ENCODE measurements around the gene FZR1.

FZR1 gene

DNA sequence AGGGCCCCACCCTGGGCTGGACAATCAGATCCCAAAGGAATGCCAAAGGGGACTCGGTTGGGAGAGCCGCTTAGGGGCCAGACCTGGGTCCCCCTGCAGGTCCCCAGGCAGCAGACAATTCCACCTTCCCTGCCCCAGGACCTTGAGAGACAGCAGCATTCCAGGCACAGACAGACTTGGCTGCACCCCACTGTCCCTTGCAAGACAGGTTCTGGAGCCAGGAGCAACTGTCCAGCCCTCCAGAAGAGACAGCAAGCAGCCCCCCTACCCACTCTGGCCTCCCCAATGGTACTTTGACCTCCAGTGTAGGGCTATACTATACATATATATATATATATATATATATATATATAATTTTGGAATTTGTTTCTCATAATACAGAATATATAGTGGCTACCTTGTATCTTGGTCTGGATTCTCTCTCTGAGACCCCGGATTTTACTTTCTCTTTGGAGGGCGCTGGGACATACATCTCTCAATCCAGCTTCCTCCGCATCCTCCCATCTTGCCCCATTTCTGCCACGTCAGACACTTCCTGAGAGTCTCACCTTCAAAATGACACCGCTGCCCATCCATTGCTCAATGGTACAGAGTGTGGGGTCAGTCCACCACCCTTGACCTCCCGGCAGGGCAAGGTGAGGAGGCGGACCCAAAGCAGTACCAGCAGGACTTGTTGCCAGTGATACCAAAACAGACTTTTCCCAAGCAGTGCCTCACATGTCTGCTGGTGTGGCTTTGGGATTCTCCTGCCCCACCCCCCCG, 38.5 kb upstream of the FZR1 start:
- H3K4me3 Mint-ChIP-seq, result no peak overlapping the region
- H3K36me3 Mint-ChIP-seq (ENCODE audit: low read depth), result peaks cover 5% of the 10 kb centered on the region
- no peaks in the 10 kb centered on the region for H3K4me1 Mint-ChIP-seq
- no peak overlapping the region for H3K27ac Mint-ChIP-seq
- H3K9me3 Mint-ChIP-seq, result no peaks in the 10 kb centered on the region
- peak; percentile 19 for DNase-seq
- ATAC-seq, result no peak
- no peaks in the 10 kb centered on the region for H3K27me3 Mint-ChIP-seq

DNA sequence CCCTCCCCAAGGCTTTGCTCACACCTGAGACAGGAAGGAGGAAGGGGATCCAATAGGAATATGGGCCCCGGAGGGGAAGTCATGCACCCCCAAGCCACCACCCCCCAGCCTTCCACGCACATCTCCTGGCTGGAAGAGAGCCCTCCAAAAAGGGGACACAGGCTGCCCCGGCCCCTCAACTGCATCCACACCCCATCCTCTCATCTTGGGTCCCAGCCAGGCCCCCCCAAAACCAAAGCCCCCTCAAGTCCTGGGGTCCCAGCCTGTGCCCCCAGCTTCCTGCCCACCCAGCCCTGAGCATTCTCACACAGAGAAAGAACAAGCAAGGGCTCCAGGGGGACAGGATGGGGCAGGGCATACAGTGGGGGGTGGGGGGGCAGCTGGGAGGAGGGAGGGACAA, 37.9 kb upstream of the FZR1 start:
- no peak overlapping the region for H3K27ac Mint-ChIP-seq
- H3K36me3 Mint-ChIP-seq (ENCODE audit: low read depth), result peaks cover 3% of the 10 kb centered on the region
- DNase-seq, result no peak
- no peak for ATAC-seq
- H3K27me3 Mint-ChIP-seq, result no peaks in the 10 kb centered on the region
- H3K9me3 Mint-ChIP-seq, result no peaks in the 10 kb centered on the region
- no peaks in the 10 kb centered on the region for H3K4me1 Mint-ChIP-seq
- H3K4me3 Mint-ChIP-seq, result no peak overlapping the region

DNA sequence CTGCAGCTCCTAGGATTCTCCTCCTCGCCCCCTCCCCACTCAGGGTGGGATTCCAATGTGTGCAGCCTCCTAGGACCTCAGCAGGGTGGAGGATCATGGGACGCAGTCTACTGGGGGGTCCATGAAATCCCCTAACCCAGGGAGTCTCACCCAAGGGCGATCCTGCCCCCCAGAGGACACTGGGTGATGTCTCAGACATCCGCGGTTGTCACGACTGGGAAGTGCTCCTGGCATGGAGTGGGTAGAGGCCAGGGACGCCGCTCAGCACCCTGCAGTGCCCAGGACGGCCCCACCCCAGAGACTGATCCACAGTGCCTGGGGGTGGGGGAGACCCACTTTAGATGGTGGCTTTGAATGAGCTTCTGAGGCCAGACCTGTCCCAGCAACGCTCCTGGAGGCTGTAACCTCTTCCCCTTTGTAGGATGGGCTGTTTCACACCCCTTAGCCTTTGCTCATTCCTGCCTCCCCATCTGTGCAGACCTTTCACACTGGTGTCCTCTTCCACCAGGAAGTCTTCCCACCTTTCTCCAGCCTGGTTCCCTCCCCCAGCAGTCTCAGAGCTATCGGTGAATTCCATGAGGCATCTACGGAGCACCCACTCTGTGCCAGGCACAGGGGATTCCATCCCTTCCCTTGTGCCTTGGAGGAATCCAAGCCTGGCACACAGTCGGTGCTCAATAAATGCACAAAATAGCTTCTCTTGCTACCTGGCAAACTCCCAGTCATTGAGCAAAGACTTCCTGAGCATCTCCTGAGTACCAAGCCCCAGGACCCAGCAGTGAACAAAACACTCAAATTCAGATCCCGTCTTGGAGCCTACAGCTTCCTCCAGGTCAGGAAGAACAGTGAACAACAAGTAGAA, 36.2 kb upstream of the FZR1 start:
- no peaks in the 10 kb centered on the region for H3K27me3 Mint-ChIP-seq
- no peaks in the 10 kb centered on the region for H3K4me1 Mint-ChIP-seq
- H3K36me3 Mint-ChIP-seq (ENCODE audit: low read depth), result peaks cover 3% of the 10 kb centered on the region
- no peak overlapping the region for H3K4me3 Mint-ChIP-seq
- H3K9me3 Mint-ChIP-seq, result no peaks in the 10 kb centered on the region
- no peak overlapping the region for H3K27ac Mint-ChIP-seq
- DNase-seq (no peak), ATAC-seq (no peak)

DNA sequence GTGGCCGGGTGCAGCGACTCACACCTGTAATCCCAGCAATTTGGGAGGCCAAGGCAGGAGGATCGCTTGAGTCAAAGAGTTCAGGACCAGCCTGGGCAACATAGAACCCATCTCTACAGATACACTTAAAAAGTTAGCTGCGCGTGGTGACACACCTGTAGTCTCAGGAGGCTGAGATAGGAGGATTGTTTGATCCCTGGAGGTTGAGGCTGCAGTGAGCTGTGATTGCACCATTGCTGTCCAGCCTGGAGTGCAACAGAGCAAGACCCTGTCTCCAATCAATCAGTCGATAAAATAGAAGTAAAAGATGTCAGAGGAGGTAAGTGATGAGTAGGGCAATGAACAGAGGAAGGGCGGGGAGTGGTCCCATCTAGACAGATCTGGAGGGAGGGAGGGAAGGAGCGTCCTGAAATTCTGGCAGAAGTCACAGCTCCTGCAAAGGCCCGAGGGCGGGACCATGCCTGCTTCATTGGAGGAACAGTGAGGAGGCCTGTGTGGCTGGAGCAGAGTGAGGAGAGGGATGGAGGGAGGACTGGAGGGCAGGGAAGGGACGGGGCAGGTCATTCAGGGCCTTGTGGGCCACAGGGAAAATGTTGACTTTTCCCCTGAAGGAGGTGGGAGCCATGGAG, 35.5 kb upstream of the FZR1 start:
- no peak overlapping the region for H3K4me3 Mint-ChIP-seq
- no peaks in the 10 kb centered on the region for H3K27me3 Mint-ChIP-seq
- no peak overlapping the region for H3K27ac Mint-ChIP-seq
- peaks cover 3% of the 10 kb centered on the region for H3K36me3 Mint-ChIP-seq (ENCODE audit: low read depth)
- no peak for DNase-seq
- no peaks in the 10 kb centered on the region for H3K4me1 Mint-ChIP-seq
- ATAC-seq, result no peak
- no peaks in the 10 kb centered on the region for H3K9me3 Mint-ChIP-seq

DNA sequence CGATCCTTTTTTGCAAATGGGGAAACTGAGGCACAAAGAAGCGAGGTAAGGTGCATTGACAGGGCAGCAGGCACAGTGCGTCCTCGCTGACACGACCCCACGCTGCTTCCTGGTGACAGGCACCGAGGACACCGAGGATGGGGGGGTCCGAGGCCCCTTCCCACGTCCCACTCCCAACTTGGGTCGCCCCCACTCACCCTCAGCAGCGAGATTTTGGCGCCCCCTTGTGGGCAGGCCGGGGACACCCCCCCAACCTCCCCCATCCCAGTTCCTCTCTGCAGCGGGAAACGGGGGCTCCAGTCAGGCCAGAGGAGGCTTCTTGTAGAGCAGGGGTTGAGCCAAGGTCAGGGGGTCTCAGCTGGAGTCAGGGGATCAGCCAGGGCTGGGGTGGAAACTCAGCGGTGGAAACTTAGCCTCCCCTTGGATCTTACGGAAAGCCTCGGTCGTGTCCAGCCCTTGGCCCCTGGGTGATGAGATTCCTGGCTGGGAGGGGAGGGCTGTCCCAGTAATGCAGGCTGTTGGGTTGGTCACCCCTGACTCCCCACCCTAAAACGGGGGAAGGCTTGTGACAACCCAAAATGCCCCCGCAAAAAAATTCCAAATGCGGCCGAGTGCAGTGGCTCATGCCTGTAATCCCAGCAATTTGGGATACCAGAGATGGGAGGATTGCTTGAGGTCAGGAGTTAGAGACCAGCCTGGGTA, 34.0 kb upstream of the FZR1 start:
- Mint-ChIP-seq H3K4me1 (no peaks in the 10 kb centered on the region), H3K27me3 (no peaks in the 10 kb centered on the region), H3K9me3 (no peaks in the 10 kb centered on the region), H3K36me3 (ENCODE audit: low read depth) (peaks cover 3% of the 10 kb centered on the region), H3K4me3 (no peak overlapping the region), H3K27ac (no peak overlapping the region)
- no peak for ATAC-seq
- DNase-seq, result peak; percentile 59

DNA sequence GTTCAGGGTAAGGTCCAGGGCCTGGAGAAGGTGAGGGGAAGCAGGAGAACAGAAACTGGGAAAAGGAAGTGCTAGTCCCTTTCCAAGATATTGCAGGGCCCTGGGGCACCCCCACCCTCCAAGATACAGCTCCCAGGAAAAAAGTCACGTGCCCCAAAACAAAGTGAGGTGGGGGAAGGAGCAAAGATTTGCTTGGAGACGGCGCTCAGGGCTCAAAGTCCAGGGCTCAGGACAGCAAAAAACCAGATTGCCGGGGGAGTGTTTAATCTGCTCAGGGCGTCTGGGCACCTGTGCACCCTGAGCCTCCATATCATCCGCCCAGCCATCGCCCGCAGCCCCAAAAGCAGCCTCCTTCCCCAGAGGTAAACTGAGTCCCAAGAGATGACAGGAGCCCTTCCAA, 32.1 kb upstream of the FZR1 start:
- DNase-seq, result no peak

DNA sequence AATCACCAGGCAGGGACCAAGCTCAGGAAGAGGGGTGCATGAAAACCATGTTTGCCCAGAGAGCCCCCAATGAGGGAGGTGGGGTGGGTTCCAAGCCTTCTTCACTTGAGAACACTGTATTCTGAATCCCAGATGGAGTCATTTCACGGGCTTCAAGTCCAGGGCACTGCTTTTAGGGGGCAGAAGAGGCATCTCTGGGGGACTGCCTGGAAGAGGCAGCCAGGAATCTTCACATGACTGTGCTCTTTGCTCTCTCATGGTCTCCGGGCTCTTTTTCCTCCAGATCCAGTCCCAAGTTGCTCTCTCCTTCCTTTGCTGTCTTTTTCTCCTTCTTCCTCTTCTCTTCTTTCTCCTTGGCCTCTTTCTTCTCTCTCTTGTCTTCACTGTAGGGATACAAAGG, 31.5 kb upstream of the FZR1 start:
- no peak for ATAC-seq
- Mint-ChIP-seq H3K9me3 (no peaks in the 10 kb centered on the region), H3K36me3 (ENCODE audit: low read depth) (no peaks in the 10 kb centered on the region), H3K27me3 (no peaks in the 10 kb centered on the region), H3K4me1 (peaks cover 8% of the 10 kb centered on the region), H3K4me3 (no peak overlapping the region), H3K27ac (no peak overlapping the region)
- DNase-seq, result no peak

More for the DNA sequence above, 32.1 kb upstream of the FZR1 start:
- Mint-ChIP-seq H3K4me3 (no peak overlapping the region), H3K27ac (no peak overlapping the region), H3K27me3 (no peaks in the 10 kb centered on the region), H3K36me3 (ENCODE audit: low read depth) (no peaks in the 10 kb centered on the region), H3K9me3 (no peaks in the 10 kb centered on the region), H3K4me1 (peaks cover 8% of the 10 kb centered on the region)
- no peak for ATAC-seq

DNA sequence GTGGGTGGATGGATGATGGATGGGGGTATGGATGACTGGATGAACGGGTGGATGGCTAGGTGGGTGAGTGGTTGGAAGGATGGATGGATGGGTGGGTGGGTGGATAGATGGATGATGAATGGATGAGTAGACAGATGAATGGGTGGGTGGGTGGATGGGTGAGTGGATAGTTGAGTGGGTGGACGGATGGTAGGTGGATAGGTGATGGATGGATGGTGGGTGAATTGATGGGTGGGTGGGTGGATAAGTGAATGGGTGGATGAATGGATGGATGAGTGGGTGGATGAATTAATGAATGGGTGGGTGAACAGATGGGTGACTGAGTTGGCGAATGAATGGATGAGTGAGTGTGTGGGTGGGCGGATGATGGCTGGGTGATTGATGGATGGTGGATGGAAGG, 30.7 kb upstream of the FZR1 start:
- Mint-ChIP-seq H3K36me3 (ENCODE audit: low read depth) (no peaks in the 10 kb centered on the region), H3K4me1 (peaks cover 8% of the 10 kb centered on the region)
- no peak for DNase-seq

DNA sequence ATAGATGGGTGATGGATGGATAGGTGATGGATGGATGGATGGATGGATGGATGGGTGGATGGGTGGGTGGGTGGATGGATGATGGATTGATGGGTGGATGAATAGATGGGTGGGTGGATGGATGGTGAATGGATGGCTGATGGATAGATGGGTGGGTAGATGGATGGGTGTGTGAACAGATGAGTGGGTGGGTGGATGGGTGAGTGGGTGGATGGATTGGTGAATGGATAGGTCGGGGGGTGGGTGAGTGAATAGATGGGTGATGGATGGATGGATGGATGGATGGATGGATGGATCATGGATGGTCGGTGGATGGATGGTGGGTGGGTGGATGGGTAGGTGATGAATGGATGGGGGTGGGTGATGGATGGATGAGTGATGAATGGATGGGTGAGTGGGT, 29.3 kb upstream of the FZR1 start:
- Mint-ChIP-seq H3K36me3 (ENCODE audit: low read depth) (no peaks in the 10 kb centered on the region), H3K27ac (no peak overlapping the region), H3K9me3 (no peaks in the 10 kb centered on the region), H3K4me1 (peaks cover 8% of the 10 kb centered on the region), H3K27me3 (no peaks in the 10 kb centered on the region), H3K4me3 (no peak overlapping the region)
- DNase-seq (no peak), ATAC-seq (no peak)

More for the DNA sequence above, 30.7 kb upstream of the FZR1 start:
- H3K4me3 Mint-ChIP-seq, result no peak overlapping the region
- ATAC-seq, result no peak
- H3K9me3 Mint-ChIP-seq, result no peaks in the 10 kb centered on the region
- H3K27ac Mint-ChIP-seq, result no peak overlapping the region
- H3K27me3 Mint-ChIP-seq, result no peaks in the 10 kb centered on the region

DNA sequence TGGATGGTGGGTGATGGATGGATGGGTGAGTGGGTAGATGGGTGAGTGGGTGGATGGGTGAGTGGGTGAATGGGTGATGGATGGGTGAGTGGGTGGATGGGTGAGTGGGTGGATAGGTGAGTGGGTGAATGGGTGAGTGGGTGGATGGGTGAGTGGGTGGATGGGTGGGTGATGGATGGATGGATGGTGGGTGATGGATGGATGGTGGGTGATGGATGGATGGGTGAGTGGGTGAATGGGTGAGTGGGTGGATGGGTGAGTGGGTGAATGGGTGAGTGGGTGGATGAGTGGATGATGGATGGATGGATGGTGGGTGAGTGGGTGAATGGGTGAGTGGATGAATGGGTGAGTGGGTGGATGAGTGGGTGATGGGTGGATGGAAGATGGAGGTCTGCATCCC, 28.6 kb upstream of the FZR1 start:
- H3K27me3 Mint-ChIP-seq, result no peaks in the 10 kb centered on the region
- DNase-seq (no peak), ATAC-seq (no peak)
- H3K4me1 Mint-ChIP-seq, result peaks cover 8% of the 10 kb centered on the region
- no peak overlapping the region for H3K27ac Mint-ChIP-seq
- H3K9me3 Mint-ChIP-seq, result no peaks in the 10 kb centered on the region
- H3K4me3 Mint-ChIP-seq, result no peak overlapping the region
- H3K36me3 Mint-ChIP-seq (ENCODE audit: low read depth), result no peaks in the 10 kb centered on the region

DNA sequence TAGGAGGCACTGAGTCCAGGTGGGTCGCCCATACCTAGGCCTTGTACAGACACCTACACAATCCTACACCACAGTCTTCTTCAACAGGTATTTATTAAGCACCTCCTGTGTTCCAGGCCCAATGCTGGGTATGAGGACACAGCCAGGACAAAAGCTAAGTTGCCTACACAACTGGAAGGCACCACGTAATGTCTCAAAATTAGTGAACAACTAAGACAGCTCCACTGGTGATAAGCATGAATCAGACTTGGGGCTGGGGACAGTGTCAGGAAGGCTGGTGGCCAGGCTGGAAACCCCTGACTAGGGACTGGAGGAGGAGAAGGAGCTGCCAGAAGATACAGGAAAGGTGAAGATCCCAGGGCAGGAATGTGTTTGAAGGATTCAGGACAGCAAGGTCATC, 28.2 kb upstream of the FZR1 start:
- H3K4me3 Mint-ChIP-seq, result peak overlapping the region; percentile 4
- H3K27me3 Mint-ChIP-seq, result no peaks in the 10 kb centered on the region
- no peaks in the 10 kb centered on the region for H3K9me3 Mint-ChIP-seq
- H3K36me3 Mint-ChIP-seq (ENCODE audit: low read depth), result no peaks in the 10 kb centered on the region
- H3K4me1 Mint-ChIP-seq, result peaks cover 8% of the 10 kb centered on the region
- ATAC-seq (no peak), DNase-seq (no peak)
- no peak overlapping the region for H3K27ac Mint-ChIP-seq

DNA sequence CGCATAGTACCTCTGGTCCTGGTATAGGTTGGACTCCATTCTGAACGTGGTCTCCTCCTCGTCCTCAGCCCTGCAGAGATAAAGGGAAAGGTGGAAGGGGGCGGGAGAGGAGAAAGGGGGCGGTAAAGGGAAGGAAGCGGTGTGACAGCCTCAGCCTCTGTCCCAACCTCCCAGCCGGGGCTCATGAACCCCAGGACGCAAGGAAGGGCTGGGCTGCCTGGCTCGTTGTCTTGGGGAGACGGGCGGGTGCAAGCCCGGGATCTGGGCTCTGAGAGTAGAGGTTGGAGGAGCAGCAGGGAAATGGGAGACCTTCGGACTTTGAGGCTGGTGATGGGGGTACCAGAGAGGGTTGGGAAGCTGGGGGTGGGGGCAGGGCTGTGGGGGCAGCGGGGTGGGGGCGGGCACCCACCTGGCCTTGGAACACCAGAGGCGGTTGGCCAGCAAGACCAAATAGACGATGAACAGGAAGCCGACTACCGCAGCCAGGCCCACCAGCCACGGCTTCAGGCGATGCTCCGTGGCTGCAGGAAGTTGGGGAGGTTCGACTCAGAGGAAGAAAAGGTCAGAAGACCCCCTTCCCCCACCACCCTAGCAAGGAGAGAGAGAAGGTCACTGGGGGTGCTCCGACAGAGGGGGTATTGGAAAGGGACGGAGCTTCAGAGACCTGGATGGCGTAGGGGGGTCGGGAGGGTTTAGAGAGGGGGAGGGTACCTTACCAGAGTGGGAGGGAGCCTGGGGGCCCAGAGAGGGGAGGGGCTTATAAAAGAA, 27.5 kb upstream of the FZR1 start:
- Mint-ChIP-seq H3K4me3 (peak overlapping the region; percentile 51), H3K9me3 (no peaks in the 10 kb centered on the region), H3K4me1 (peaks cover 8% of the 10 kb centered on the region), H3K36me3 (ENCODE audit: low read depth) (no peaks in the 10 kb centered on the region), H3K27me3 (no peaks in the 10 kb centered on the region), H3K27ac (no peak overlapping the region)
- peak; percentile 5 for ATAC-seq
- DNase-seq, result peak; percentile 28

DNA sequence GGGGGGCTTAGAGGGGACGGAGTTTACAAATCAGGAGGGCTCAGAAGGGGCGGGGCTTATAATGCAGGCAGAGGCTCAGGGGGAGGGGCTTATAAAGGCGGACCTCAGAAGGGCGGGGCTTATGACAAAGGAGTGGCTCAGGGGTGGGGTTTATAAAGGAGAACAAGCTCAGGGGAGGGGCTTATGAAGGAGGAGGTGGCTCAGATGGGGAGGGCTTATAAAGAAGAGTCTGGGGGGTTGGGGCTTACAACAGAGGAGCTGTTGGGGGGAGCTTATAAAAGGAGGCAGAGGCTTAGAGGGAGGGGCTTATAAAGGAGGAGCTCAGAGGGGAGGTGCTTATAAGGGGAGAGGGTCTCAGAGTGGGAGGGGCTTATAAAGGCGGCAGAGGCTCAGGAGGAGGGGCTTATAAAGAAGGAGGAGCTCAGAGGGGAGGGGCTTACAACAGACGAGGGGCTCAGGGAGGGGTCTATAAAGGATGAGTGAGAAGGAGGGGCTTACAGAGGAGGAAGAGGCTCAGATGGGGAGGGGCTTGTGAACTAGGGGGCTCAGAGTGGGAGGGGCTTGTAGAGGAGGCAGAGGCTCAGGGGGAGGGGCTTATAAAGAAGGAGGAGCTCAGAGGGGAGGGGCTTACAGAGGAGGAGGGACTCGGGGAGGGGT, 26.8 kb upstream of the FZR1 start:
- peak; percentile 59 for DNase-seq
- no peak overlapping the region for H3K4me3 Mint-ChIP-seq
- no peaks in the 10 kb centered on the region for H3K9me3 Mint-ChIP-seq
- H3K36me3 Mint-ChIP-seq (ENCODE audit: low read depth), result no peaks in the 10 kb centered on the region
- H3K27ac Mint-ChIP-seq, result no peak overlapping the region
- ATAC-seq, result peak; percentile 33
- no peaks in the 10 kb centered on the region for H3K27me3 Mint-ChIP-seq
- H3K4me1 Mint-ChIP-seq, result peaks cover 8% of the 10 kb centered on the region
